ENCODE results near the gene MARCHF3. TPM values are rescaled to one million over a fixed set of nuclear protein-coding genes. Genes with fewer than 3 reads are reported as not detected.

Gene MARCHF3
- total and polyA plus RNA-seq, 10 of the 15 experiments (the other 5 are each of a cell fraction or from before 2014, with no cell fraction given), result 3.6 to 24.1 (median 11.3) TPM

- ChIA-PET CTCF (no interaction called here), SMC1A (ENCODE audit: uncharacterized antibody, unreplicated experiment) (no interaction called here), POLR2A (no interaction called here), RAD21 (ENCODE audit: unreplicated experiment) (no interaction called here)
- H3K4me3 ChIP-seq, result no peak overlapping the region
- no peak for ATAC-seq
- 98% methylated on average over 13 of the region's 13 CpGs for WGBS (ENCODE audit: insufficient coverage, insufficient replicate concordance, low lambda C conversion rate, missing lambda C conversion rate)
- FAIRE-seq, result no peak
- H3K4me2 ChIP-seq (ENCODE audit: control insufficient read depth, insufficient read depth), result no peak overlapping the region
- DNase-seq (ENCODE audit: low read depth, low spot score), result no peak
- BruUV-seq (replicated peaks), result no TSS peak
- H2AFZ ChIP-seq (ENCODE audit: control insufficient read depth, low read depth, low read length), result no peak overlapping the region
- TF ChIP-seq ZBED1 (IDR thresholded peaks at IDR 0.05; ENCODE audit: borderline replicate concordance), result no peak
- TF ChIP-seq CBFB (IDR thresholded peaks at IDR 0.05; ENCODE audit: low read depth), result no peak
- no peak for TF ChIP-seq ATF7 (IDR thresholded peaks at IDR 0.05; ENCODE audit: low read depth)
- TF ChIP-seq POLR2A (IDR thresholded peaks at IDR 0.05; ENCODE audit: low read depth, low read length), result no peak
- TF ChIP-seq USF2 (IDR thresholded peaks at IDR 0.05; ENCODE audit: borderline replicate concordance, low read depth, low read length), result no peak
- TF ChIP-seq SIX5 (IDR thresholded peaks at IDR 0.05; ENCODE audit: low read depth, low read length, severe bottlenecking), result no peak
- TF ChIP-seq RAD21 (IDR thresholded peaks at IDR 0.05; ENCODE audit: insufficient read depth, low read depth, low read length), result no peak
- TF ChIP-seq RB1 (IDR thresholded peaks at IDR 0.05; ENCODE audit: borderline replicate concordance), result no peak
- TF ChIP-seq MEF2A (IDR thresholded peaks at IDR 0.05; ENCODE audit: insufficient read depth, low read depth, low read length), result no peak
- no peak for TF ChIP-seq E2F4 (IDR thresholded peaks at IDR 0.05; ENCODE audit: low read depth, low read length)
- no peak for TF ChIP-seq BCL11A (IDR thresholded peaks at IDR 0.05; ENCODE audit: low read depth, low read length)
- TF ChIP-seq CEBPZ (IDR thresholded peaks at IDR 0.05; ENCODE audit: low read depth, low read length), result no peak
- TF ChIP-seq NR2F1 (conservative IDR thresholded peaks at IDR 0.05), result no peak
- TF ChIP-seq ZNF217 (IDR thresholded peaks at IDR 0.05), result no peak
- H3K4me1 ChIP-seq (ENCODE audit: control insufficient read depth, insufficient read depth, low read length), result peaks cover under 1% of the 10 kb centered on the region; the same call in 1 of the 2 replicates
- no peaks in the 10 kb centered on the region for H3K27me3 ChIP-seq (replicated peaks in 1 of 2; ENCODE audit: control insufficient read depth in 2 of 2, insufficient read depth in 2 of 2, low read length in 1 of 2)
- in situ Hi-C loops (cut with MboI) (loop anchor here (10.0 kb wide), 1 partner anchor 457 kb away; no protein-coding TSS in a partner anchor), intact Hi-C loops (cut with micrococcal nuclease; ENCODE audit: unreplicated experiment) (no loop called here)
- H4K20me1 ChIP-seq (ENCODE audit: control insufficient read depth, insufficient read depth), result no peaks in the 10 kb centered on the region
- H3K9me3 ChIP-seq (replicated peaks; ENCODE audit: control insufficient read depth, insufficient read depth, low read length), result no peaks in the 10 kb centered on the region; the same call in 2 of the 3 replicates
- no peaks in the 10 kb centered on the region for H3K79me2 ChIP-seq (ENCODE audit: control insufficient read depth, insufficient read depth, low read length)
- H3K27ac ChIP-seq (ENCODE audit: control insufficient read depth, insufficient read depth), result no peak overlapping the region
- H3K36me3 ChIP-seq (ENCODE audit: control insufficient read depth in 2 of 2, insufficient read depth in 2 of 2, low read length in 1 of 2), result no peaks in the 10 kb centered on the region
- H3K9ac ChIP-seq (ENCODE audit: control insufficient read depth, insufficient read depth, low read length), result no peak overlapping the region
These were observed 172.6 kb downstream of the MARCHF3 start for GRCh38 chr5:126857472-126858410.

All from GM12878 (cell line).